ENCODE data around the gene NOSTRIN. TPM values are rescaled to one million over a fixed set of nuclear protein-coding genes. Genes with fewer than 3 reads are reported as not detected.

Gene NOSTRIN
- total RNA-seq, 1 experiment from 2014 or later = 9.8 TPM

- DNase-seq = no peak
- no peaks in the 10 kb centered on the region for H3K36me3 ChIP-seq (ENCODE audit: control insufficient read depth, insufficient read depth, low read length)
- H3K4me3 ChIP-seq (ENCODE audit: low read depth, low read length) = no peak overlapping the region
- H3K4me1 Mint-ChIP-seq (ENCODE audit: low read depth, unreplicated experiment) = peaks cover 16% of the 10 kb centered on the region
- no peaks in the 10 kb centered on the region for H3K27me3 Mint-ChIP-seq (ENCODE audit: insufficient read depth, unreplicated experiment)
- CTCF ChIA-PET = no interaction called here
- POLR2A ChIA-PET = no interaction called here
- intact Hi-C loops (cut with micrococcal nuclease; ENCODE audit: unreplicated experiment) = no loop called here
- no peaks in the 10 kb centered on the region for H3K9me3 Mint-ChIP-seq (ENCODE audit: unreplicated experiment)
- no peak for TF ChIP-seq CTCF (IDR thresholded peaks at IDR 0.05; ENCODE audit: insufficient read depth in 1 of 2, low read depth in 1 of 2, low read length in 1 of 2, severe bottlenecking in 1 of 2, unreplicated experiment in 1 of 2)
- no peaks in the 10 kb centered on the region for H3K27me3 ChIP-seq (replicated peaks; ENCODE audit: control insufficient read depth, insufficient read depth, low read length)
- H3K36me3 Mint-ChIP-seq (ENCODE audit: insufficient read depth, unreplicated experiment) = no peaks in the 10 kb centered on the region
- no peaks in the 10 kb centered on the region for H3K9me3 ChIP-seq
- no peak overlapping the region for H3K4me3 Mint-ChIP-seq (ENCODE audit: unreplicated experiment)
- BruUV-seq (replicated peaks) = no TSS peak
- H3K4me1 ChIP-seq = peaks cover 23% of the 10 kb centered on the region
- H3K27ac Mint-ChIP-seq (ENCODE audit: unreplicated experiment) = no peak overlapping the region
Measured at GRCh38 chr2:168796583-168797285, 5.7 kb upstream of the NOSTRIN start.

DNA sequence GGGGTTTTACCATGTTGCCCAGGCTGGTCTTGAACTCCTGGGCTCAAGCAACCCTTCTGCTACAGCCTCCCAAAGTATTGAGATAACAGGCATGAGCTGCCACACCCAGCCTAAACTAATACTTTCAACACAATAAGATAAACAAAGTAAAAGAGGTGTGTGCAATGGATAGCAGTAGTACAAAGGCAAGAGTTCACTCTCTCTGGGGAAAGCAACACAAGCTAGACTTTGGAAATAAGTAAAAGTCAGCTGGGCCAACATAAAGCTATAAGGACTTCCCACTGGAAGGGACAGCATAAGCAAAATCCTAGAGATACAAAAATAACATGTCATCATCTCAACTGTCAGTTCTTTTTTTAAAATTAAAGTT is 5.2 kb upstream of the NOSTRIN start:
- ChIA-PET POLR2A (no interaction called here), CTCF (interaction anchor here (0.7 kb wide), 1 partner anchor 27 kb away, joined by 3 read pairs; no protein-coding TSS in a partner anchor)
- H3K9me3 Mint-ChIP-seq (ENCODE audit: unreplicated experiment) = no peaks in the 10 kb centered on the region

More for the DNA sequence above, 5.2 kb upstream of the NOSTRIN start:
- H3K4me1 ChIP-seq = peaks cover 28% of the 10 kb centered on the region
- no peaks in the 10 kb centered on the region for H3K27me3 ChIP-seq (replicated peaks; ENCODE audit: control insufficient read depth, insufficient read depth, low read length)
- no peaks in the 10 kb centered on the region for H3K36me3 ChIP-seq (ENCODE audit: control insufficient read depth, insufficient read depth, low read length)
- no peak for TF ChIP-seq CTCF (IDR thresholded peaks at IDR 0.05; ENCODE audit: insufficient read depth in 1 of 2, low read depth in 1 of 2, low read length in 1 of 2, severe bottlenecking in 1 of 2, unreplicated experiment in 1 of 2)
- intact Hi-C loops (cut with micrococcal nuclease; ENCODE audit: unreplicated experiment) = no loop called here
- Mint-ChIP-seq H3K4me3 (ENCODE audit: unreplicated experiment) (no peak overlapping the region), H3K27ac (ENCODE audit: unreplicated experiment) (no peak overlapping the region), H3K27me3 (ENCODE audit: insufficient read depth, unreplicated experiment) (no peaks in the 10 kb centered on the region), H3K4me1 (ENCODE audit: low read depth, unreplicated experiment) (peaks cover 21% of the 10 kb centered on the region), H3K36me3 (ENCODE audit: insufficient read depth, unreplicated experiment) (no peaks in the 10 kb centered on the region)
- H3K4me3 ChIP-seq (ENCODE audit: low read depth, low read length) = no peak overlapping the region
- BruUV-seq (replicated peaks) = no TSS peak
- no peaks in the 10 kb centered on the region for H3K9me3 ChIP-seq
- no peak for DNase-seq
